ENCODE results near the gene AADACL4. TPM values are rescaled to one million over a fixed set of nuclear protein-coding genes. Genes with fewer than 3 reads are reported as not detected.
"Not testable (repeated sequence)": the region's sequence is repeated elsewhere in the genome, so short reads cannot be mapped to it uniquely, and the experiment has no call there.

AADACL4 gene
- total RNA-seq, 1 experiment from 2014 or later, result not detected

DNA sequence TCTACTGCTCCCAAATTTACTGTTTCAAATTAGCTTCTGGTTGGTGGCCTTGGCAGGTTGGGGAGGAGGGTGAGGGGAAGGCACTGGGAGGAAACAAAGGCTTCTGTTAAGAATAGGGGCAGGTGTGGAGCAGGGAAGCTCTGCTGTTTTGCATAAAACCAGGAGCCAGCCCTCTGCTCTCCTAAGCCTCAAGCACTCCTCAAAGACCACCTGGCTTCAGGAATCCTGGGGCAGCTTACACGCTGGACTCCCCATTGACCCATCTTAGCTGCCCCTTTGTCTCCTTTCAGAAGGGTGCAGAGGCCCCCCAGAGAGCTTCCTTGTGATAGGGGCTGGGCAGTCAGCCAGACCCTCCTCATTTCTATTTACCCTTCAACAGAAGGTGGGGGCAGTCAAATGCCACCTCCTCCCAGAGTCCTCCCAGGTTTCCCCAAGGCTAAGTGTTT lies 14.4 kb upstream of the AADACL4 start:
- DNase-seq (ENCODE audit: low read depth), result no peak

DNA sequence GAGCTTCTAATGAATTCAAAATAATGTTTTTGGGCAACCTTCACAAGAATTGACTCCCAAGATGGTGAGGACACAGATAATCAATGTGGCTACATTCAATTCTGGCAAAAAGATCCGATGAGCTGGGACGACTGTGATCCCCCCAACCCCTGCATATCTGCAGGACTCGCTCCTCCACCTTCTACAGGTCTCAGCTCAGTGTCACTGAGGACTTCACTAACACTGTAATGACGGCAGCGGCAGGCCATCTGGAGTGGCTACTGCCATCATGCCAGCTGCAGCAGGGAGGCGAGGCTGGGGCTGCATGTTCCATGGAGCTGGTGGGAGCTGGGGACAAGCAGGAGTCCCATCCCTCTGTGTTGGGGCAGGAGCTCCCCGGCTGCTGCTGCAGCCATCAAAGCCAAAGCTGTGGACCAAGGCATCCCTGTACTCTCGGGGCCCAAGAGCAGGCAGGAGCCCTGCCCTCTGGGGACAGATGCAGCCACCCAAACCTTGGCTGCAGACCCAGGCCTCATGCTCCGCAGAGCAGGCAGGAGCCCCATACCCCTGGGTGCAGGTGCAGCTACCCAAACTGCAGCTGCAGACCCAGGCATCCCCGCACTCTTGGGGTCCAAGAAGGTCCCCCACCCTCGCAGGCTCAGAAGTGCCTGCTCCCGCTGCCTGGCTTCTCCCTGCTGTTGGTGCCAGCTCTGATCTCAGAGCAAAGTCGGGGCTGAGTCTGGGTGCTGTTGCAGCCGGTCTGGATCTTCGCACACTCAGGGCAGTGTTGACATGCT lies 13.7 kb upstream of the AADACL4 start:
- DNase-seq (ENCODE audit: low read depth), result no peak

DNA sequence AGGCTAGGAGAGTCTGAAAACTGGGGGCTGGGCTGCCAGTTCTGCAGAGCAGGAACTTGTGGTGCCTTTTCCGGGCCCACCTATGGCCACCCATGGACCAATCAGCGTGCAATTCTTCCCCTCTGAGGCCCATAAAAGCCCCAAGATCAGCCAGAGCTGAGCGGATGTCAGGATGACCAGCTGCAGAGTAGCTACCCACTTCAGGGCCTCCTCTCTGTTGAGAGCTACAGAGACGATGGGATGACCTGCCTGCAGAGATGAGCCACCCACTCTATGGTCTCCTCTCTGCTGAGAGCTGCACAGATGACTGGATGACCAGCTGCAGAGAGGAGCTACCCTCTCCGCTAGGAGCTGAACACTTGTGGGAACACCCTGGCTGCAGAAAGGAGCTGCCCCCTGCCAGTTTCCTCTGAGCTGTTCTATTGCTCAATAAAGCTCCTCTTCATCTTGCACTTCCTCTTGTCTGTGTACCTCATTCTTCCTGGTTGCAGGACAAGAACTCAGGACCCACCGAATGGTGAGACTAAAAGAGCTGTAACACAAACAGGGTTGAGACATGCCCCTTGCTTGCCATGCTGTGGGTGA lies 12.8 kb upstream of the AADACL4 start:
- no peak for DNase-seq (ENCODE audit: low read depth)

DNA sequence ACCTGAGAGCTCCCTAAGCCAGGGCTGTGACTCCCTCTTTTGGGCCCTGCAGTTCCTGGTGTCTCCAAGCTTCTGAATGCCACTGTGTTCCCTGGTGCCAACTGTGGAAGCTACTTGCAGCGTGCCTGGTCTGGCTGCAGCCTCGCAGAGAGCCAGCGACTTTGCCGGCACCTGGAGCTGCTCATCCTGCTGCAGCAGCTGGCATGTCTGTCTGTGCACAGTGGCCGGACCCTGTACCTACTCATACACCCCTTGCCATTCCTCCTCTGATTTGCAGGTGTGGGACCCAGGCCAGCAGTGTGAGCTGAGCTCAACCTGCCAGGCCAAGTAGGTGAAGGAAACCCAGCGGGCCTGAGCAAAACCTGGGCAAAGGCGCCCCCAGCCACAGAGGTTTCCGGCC lies 12.3 kb upstream of the AADACL4 start:
- no peak for DNase-seq (ENCODE audit: low read depth)

DNA sequence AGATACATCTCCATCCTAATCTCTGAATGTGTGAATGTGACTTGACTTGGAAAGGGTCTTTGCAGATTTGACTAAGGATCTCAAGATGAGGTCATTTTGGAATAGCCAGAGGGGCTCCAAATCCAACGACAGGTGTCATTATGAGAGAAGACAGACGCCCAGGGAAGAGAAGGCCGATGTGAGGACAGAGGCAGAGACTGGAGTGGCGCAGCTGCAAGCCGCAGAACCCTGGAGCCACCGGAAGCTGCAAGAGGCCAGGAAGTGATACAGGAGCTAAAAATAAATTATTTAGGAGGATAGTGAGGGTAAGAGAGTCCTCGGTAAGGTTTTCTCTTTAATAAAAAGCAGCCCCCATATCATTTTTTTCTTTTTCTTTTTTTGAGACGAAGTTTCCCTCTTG lies 9.7 kb upstream of the AADACL4 start:
- no peak for DNase-seq (ENCODE audit: low read depth)

DNA sequence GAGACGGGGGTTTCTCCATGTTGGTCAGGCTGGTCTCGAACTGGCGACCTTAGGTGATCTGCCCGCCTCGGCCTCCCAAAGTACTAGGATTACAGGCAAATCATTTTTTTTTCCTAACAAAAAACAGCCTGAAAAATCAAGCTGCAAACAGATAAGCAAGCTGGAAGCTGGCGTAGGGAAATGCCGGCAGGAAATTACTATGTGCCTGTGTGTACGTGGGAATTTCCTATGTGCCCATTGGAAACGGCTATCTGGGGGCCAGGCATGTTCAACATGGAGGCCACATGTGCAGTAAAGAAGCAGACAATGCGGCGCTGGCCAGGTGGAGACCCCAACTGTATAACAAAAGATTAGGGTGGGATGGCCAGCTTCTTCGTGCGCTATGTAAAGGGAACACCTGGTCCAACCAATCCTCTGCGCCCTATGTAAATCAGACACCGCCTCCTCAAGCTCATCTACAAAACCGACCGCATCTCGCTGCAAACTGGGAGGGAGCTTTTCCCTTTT lies 9.1 kb upstream of the AADACL4 start:
- DNase-seq (ENCODE audit: low read depth), result no peak

DNA sequence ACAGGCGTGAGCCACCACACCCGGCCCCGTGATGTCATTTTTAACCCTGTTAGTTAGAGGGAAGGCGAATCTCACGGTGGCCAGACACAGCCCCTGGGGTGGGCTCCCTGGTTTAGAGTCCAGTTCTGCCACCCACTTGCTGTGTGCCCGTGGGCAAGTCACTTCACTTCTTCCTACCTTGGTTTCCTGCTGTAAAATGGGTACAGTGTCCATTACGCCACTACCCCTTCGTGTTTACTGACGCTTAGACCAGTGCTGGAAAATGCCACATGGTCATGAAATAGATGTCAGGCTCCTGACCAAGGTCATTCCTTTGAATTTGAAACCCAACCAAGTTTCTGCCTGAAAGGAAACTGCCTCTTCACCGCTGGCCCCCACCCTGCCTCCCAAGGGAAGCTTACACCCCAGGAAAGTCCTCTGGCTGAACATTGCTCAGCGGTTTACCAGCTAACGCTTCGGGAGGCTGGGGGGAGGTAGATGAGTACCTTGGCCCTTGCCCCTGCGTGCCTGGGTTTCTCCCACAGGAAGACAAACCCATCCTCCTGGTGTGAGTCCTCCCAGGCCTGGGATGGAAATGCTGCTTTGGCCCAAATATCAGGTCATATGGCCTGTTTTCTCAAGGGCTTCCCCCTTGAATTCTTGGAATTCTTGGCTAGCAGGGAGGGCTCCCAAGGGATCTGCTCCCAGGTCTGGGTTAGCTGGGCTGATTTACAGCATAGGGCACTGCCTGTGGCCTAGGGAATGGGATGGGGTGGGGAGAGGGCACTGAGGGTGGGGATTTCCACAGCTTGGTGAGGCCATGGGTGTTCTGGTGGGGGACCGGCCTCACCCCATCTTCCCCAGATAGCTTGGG lies 7.6 kb upstream of the AADACL4 start:
- peak; percentile 78 for DNase-seq (ENCODE audit: low read depth)

DNA sequence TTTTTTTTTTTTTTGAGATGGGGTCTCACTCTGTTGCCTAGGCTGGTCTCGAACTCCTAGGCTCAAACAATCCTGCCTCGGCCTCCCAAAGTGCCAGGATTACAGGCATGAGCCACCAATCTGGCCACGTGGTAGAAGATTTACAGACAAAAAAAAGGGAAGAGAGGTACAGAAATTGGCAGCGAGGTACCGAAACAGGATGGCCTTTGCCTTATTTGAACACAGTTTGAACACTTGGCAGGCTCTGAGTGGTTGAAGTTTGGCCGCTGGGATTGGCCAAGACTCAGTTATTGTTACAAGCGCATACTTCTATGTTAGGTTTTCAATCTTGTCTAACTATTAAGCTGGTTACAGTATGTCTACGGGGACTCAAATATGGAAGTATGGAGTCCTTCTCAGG lies 6.2 kb upstream of the AADACL4 start:
- no peak for DNase-seq (ENCODE audit: low read depth)

DNA sequence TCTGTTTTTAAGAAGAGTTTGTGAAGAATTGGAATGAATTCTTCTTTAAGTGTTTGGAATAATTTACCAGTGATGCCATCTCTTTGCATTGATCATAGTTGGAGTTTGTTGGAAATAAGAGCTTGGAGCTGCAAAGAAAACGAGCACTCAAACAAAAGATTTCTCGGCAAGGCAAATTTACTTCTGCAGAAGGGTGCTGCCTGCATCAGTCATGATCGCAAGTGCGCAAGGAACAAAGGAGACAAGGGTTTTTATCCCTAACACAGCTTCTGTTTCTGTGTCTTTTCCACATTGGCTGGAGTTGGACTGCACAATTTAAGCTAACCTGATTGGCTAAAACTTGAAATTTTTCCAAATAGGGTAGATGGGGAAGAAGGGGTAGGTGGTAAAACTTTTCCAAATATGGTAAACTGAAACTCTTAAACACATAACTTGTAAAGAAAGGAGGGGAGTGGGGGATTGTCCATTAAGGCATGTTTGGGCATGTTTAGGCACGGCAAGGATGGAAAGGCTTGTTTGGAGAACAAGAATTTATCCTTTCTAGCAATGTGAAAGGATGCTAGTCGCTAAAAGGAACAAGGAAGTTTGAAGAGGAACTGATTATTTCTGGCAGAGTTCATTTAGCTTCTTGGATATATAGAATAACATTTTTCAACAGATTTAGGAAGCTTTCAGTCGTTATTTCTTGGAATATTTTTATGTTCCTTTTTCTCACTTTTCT lies 3.5 kb upstream of the AADACL4 start:
- DNase-seq (ENCODE audit: low read depth), result no peak

DNA sequence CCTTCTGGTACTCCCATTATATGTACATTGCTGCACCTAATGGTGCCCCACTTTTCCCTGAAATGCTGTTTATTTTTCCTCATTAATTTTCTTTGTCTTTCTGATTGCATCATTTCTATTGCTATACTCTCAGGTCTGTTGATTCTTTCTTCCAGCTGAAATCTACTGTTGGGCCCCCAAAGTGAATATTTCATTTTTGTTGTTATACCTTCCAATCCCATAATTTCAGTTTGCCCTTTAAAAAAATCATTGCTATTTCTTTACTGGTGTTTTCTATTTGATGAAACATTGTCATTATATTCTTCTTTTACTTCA lies 3.0 kb upstream of the AADACL4 start:
- DNase-seq (ENCODE audit: low read depth), result no peak

DNA sequence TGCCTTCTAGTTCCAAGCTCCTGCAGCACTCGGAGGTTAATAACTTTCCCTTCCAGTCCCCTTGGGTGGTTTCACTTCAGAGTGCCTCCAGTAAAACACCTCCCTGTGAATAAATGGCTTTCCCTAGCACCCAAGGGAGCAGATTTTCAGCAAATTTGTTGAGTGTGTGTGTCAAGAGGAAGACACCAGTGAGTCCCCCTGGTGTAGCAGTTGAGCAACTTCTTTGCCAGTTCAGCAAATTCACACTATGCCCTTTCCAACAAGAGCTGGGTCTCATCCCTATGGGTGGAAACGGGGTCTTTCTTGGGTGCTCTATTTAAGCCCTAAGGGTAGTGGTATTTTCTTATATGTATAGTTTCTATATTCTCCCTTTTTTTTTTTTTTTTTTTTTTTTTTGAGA lies 806 bp upstream of the AADACL4 start:
- no peak for DNase-seq (ENCODE audit: low read depth)

DNA sequence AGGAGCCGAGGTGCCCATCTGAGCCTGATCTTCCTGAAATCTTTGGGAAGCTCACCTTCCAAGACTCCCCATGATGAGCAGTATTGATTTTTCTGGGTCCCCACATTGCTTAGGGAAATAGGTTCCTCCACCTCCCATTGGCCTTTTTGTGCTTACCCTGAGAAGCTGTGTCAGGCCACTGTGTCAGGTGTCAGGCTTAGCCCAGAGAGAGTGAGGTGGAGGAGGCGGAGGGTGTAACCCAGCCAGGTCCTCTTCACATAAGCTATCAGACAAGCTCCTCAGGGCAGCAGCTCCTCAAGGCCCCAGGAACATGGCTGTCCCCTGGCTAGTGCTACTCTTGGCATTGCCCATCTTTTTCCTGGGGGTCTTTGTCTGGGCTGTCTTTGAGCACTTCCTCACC lies 352 bp downstream of the AADACL4 start:
- DNase-seq (ENCODE audit: low read depth), result no peak

DNA sequence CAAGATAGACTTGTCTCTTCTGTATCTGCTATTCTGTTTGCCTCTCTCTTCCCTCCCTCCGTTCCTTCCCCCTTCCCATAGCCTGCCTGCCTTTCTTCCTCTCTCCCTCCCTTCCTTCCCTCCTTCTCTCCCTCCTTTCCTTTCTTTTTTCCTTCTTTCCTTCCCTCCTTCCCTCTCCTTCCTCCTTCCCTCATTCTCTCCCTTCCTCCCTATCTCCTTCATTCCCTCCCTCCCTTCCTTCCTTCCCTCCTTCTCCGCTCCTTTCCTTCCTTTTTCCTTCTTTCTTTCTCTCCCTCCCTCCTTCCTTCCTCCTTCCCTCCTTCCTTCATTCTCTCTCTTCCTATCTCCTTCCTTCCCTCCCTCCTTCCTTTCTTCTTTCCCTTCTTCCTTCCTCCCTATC lies 944 bp downstream of the AADACL4 start:
- no peak for DNase-seq (ENCODE audit: low read depth)

DNA sequence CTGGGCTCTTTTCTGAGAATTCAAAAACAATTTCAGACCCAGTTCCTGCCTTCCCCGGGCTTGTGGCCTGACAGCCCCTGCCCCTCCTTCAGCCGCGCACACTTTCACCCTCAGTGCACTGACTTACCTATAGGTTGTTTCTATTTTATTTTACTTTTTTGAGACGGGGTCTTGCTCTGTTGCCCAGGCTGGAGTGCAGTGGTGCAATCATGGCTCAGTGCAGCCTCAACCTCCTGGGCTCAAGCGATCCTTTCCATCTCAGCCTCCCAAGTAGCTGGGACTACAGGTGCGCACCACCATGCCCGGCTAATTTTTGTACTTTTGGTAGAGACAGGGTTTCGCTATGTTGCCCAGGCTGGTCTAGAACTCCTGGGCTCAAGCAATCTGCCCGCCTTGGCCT lies 1.5 kb downstream of the AADACL4 start:
- DNase-seq (ENCODE audit: low read depth), result not testable (repeated sequence)

DNA sequence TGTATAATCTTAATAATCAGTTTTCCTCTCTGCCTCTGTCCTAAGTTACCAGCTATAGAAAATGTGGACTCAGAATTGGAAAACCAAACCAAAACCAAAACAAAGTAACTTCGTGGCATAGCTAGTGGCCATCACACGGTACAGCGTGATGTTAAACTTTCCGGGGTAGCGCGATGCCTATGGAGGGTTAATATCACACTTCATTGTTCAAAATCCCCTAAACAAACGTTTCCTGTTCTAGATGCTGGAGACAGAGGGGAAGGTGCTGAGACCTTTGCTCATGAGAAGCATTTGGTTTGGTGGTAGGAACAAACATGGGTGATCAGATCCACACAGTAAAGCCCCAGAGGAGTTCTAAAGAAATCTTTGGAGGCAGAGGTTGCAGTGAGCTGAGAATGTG lies 4.9 kb downstream of the AADACL4 start:
- no peak for DNase-seq (ENCODE audit: low read depth)

DNA sequence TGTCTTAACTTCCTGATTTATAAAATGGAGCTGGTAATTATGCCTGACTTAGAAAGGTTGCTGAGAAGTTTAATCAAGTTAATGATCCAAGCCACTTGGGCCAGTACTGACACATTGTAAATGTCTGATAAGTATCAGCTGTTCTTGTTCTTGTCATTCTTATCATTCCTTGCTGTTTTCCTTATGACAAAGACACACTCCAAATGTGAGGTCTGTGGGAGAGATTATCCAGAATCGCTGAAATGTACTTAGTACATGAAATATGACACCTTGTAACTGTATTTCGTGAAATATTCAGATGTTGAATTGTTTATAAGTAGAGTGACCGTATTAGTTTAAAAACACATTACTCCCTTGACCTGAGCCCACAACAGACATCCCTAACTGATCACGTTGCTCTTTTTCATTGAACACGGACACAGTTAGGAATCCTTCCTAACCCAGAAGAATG lies 6.1 kb downstream of the AADACL4 start:
- DNase-seq (ENCODE audit: low read depth), result peak; percentile 71

DNA sequence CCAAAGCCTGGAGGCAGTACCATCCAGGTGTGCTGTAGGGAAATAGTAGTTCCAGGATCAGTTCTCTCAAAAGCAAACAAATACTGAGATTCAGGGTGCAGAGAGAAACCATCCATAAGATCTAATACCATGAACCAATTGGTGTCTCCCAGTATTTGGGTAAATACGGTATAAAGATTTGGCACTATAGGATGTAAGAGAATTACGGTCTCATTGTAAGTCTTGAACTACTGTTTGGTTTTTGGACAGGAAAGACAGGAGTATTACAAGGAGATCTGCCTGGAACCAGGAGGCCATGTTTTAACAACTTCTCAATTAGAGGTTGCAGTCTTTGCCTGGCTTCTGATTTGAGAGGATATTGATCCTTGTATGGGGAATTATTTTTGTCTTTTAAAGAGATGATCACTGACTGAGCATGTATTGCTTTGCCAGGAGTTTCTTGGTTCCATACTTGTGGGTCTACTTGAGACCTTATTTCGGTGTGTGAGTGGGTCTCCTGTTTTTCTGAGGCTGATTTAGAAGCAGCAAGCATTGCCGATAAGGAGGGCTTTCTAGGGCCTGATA lies 10.2 kb downstream of the AADACL4 start:
- DNase-seq (ENCODE audit: low read depth), result no peak

DNA sequence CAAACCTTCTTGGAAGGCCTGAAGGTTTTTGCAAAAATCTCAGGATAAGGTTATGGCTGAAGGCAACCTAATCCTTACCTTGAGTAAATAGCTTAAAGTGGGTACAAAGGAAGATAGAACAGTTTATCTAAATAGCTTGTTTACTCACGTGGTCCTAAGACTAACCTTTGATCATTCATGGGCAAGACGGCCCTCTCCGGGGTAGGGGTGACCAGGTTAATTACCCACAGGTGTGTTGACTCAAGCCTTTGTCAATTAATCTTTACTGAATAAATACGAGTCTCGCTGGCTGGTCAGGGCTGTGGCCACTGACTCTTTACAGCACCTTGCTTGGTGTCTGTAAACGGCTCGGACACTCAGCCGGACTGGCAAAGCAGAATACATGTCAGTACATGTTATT lies 10.8 kb downstream of the AADACL4 start:
- DNase-seq (ENCODE audit: low read depth), result no peak

DNA sequence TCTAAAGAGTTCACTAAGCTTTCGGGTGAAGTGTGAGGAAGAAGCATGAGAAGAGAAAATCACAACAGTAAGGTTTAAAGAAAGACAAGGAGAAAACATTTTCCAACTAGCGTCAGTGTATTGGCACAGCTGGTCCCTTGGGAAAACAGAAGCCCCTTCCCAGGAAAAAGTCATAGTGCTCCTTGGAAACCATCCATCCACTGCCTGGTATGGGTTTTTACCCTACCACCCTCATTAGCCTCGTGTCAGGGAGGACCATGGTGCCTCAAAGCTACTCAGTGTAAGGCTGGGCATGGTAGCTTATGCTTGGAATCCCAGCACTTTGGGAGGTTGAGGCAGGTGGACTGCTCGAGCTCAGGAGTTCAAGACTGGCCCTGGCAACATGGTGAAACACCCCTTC lies 12.7 kb downstream of the AADACL4 start:
- no peak for DNase-seq (ENCODE audit: low read depth)

DNA sequence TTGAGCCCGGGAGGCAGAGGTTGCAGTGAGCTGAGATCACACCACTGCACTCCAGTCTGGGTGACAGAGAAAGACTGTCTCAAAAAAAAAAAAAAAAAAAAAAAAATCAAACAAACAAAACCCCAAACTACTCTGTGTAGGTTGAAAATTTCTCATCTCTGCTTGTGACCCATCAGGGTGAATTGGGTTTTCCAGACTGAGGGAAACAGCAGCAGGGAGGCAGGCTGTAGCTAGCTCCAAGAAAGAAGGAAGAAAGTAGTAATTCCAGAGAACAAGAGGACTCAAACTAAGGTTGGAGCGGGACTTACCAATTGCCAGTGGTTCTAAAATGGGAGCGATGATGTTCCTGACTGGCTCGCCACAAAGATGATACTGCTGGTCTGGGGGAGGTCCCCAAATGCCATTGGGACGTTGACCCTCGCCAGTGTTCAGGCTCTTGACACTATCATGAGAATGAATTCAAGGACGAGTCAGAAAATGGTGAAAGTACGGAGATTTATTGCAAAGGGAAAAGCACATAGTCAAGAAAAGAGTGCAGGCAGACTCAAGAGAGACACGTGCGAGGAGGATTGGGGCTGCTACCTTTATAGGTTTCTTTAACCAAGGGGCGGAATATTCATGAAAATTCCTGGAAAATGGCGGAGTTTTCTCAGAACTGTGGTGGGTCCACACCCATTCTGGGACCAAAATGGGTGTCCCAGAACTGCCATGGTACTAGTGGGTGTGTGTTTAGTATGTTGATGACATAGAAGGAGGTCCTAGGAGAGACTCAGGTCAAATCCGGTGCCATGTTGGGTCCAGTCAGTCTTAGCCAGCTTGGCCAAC lies 13.4 kb downstream of the AADACL4 start:
- no peak for DNase-seq (ENCODE audit: low read depth)
